CD4-positive, alpha-beta T cell (primary cell): ENCODE data around the gene SNAPC4. TPM values are rescaled to one million over a fixed set of nuclear protein-coding genes. Genes with fewer than 3 reads are reported as not detected.

ENCODE experiments used
- ATAC-seq: fragments of 200-7000 bp; cut with Tn5 transposase; one replicate; pipeline ENCODE4 v1.10.0; 2022; ENCODE audit warnings: mild to moderate bottlenecking; ENCODE audit not compliant: poor library complexity
- CTCF ChIA-PET: fragments of 350-600 bp; sonication (Branson Sonifier 250); formaldehyde crosslinking; loops from one replicate; lab custom pipeline; 2021; ENCODE audit warnings: antibody characterized with exemption, inconsistent platforms; lab: Charles Lee
- POLR2A ChIA-PET: fragments of 350-600 bp; sonication (Branson Sonifier 250); formaldehyde crosslinking; loops from one replicate; lab custom pipeline; 2021; ENCODE audit warnings: antibody characterized with exemption, inconsistent platforms; lab: Charles Lee
- DNase-seq, 14 experiments: peaks; one replicate each; pipeline ENCODE4 v3.0.0-alpha.2; 2013 to 2020; ENCODE audit warnings: mixed read lengths in 2 of 14
- H3K27ac ChIP-seq, 2 donors: one replicate each; pipeline versions ENCODE4 v1.5.1 to v1.7.0; 2013; ENCODE audit warnings: low read length in 2 of 2, low read depth in 1 of 2, mild to moderate bottlenecking in 1 of 2
- H3K27me3 ChIP-seq, 2 experiments: 1 replicate in 1 of 2; 2 replicates in 1 of 2; pipeline versions ENCODE4 v1.6.1 to v1.7.0; 2013; ENCODE audit warnings: low read length in 2 of 2, control low read depth in 1 of 2, mild to moderate bottlenecking in 1 of 2, moderate library complexity in 1 of 2; ENCODE audit not compliant: insufficient read depth in 2 of 2, control insufficient read depth in 1 of 2
- H3K36me3 ChIP-seq: one replicate; pipeline ENCODE4 v1.6.1; 2013; ENCODE audit warnings: low read length, control low read depth; ENCODE audit not compliant: insufficient read depth
- H3K4me1 ChIP-seq: one replicate; pipeline ENCODE4 v1.6.1; 2013; ENCODE audit warnings: low read length, control low read depth; ENCODE audit not compliant: insufficient read depth
- H3K4me3 ChIP-seq: one replicate; pipeline ENCODE4 v1.5.1; 2013; ENCODE audit warnings: mild to moderate bottlenecking, low read length, moderate library complexity
- H3K9me3 ChIP-seq, 2 experiments: 1 replicate in 1 of 2; 2 replicates in 1 of 2; pipeline versions ENCODE4 v1.6.1 to v1.7.0; 2013; ENCODE audit warnings: low read length in 2 of 2, mild to moderate bottlenecking in 2 of 2, control low read depth in 1 of 2, moderate library complexity in 1 of 2; ENCODE audit not compliant: control insufficient read depth in 1 of 2, insufficient read depth in 1 of 2
- H3K27ac Mint-ChIP-seq: one replicate; pipeline ENCODE4 v1.8.0; 2020; ENCODE audit warnings: mixed read lengths
- H3K27me3 Mint-ChIP-seq: one replicate; pipeline ENCODE4 v1.8.0; 2021; ENCODE audit warnings: mixed read lengths
- H3K36me3 Mint-ChIP-seq: one replicate; pipeline ENCODE4 v1.8.0; 2021; ENCODE audit warnings: low read depth, mixed read lengths
- H3K4me1 Mint-ChIP-seq: one replicate; pipeline ENCODE4 v1.8.0; 2021; ENCODE audit warnings: low read depth, mixed read lengths
- H3K4me3 Mint-ChIP-seq: one replicate; pipeline ENCODE4 v1.8.0; 2020; ENCODE audit warnings: mild to moderate bottlenecking, mixed read lengths
- H3K9me3 Mint-ChIP-seq: one replicate; pipeline ENCODE4 v1.8.0; 2020; ENCODE audit warnings: mixed read lengths
- intact Hi-C, 2 experiments: fragments of 100-400 bp; cut with DNase I in 1 of 2; cut with micrococcal nuclease in 1 of 2; formaldehyde crosslinking; loops; one replicate each; pipeline versions ENCODE4 v1.15.1 to v1.9.0; 2023 to 2025; cut with DNase I, micrococcal nuclease
- total RNA-seq, 174 experiments: library from RNA in 2 of 174; stranded (reverse) in 2 of 174; gene quantifications; one replicate each; pipeline ENCODE4 v1.2.3 and lab custom pipeline; 2021 to 2026
- TF ChIP-seq, protein P1 (sequence below): fragments of 200-600 bp; IDR thresholded peaks from one replicate; pipeline ENCODE4 v1.8.0; 2022; ENCODE audit warnings: antibody characterized with exemption, mild to moderate bottlenecking

SNAPC4 gene
- total RNA-seq, 2 experiments from 2014 or later: 7.7 to 8.0 TPM

GRCh38 chr9:136410500-136411287 is 10.7 kb upstream of the SNAPC4 start, which contains the start of the genes ENTR1 and PMPCA:
TSS of gene ENTR1 (minus strand) at chr9:136410614. CDS start at chr9:136410397, 217 bp downstream.
TSS of gene PMPCA (plus strand) at chr9:136410658. CDS start at chr9:136410669, 11 bp downstream.
- TF ChIP-seq, protein P1, sequence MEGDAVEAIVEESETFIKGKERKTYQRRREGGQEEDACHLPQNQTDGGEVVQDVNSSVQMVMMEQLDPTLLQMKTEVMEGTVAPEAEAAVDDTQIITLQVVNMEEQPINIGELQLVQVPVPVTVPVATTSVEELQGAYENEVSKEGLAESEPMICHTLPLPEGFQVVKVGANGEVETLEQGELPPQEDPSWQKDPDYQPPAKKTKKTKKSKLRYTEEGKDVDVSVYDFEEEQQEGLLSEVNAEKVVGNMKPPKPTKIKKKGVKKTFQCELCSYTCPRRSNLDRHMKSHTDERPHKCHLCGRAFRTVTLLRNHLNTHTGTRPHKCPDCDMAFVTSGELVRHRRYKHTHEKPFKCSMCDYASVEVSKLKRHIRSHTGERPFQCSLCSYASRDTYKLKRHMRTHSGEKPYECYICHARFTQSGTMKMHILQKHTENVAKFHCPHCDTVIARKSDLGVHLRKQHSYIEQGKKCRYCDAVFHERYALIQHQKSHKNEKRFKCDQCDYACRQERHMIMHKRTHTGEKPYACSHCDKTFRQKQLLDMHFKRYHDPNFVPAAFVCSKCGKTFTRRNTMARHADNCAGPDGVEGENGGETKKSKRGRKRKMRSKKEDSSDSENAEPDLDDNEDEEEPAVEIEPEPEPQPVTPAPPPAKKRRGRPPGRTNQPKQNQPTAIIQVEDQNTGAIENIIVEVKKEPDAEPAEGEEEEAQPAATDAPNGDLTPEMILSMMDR: no peak
- ATAC-seq (peak; percentile 85), DNase-seq (peak; percentile 89 to 98 (median 94))
- peaks cover 42% of the 10 kb centered on the region for H3K4me1 Mint-ChIP-seq
- no peaks in the 10 kb centered on the region for H3K27me3 Mint-ChIP-seq
- H3K4me3 Mint-ChIP-seq: peak within 1 kb of the TSS; percentile 91
- Histone ChIP-seq H3K27ac (peak within 1 kb of the TSS; percentile 87 to 95), H3K4me3 (peak within 1 kb of the TSS; percentile 95), H3K36me3 (peaks cover 51% of the 10 kb centered on the region), H3K27me3 (no peaks in the 10 kb centered on the region), H3K9me3 (no peaks in the 10 kb centered on the region), H3K4me1 (peaks cover 47% of the 10 kb centered on the region)
- CTCF ChIA-PET: interaction anchor here (1.0 to 2.1 kb wide), 4 partner anchors 10 to 47 kb away, joined by 3 to 7 read pairs (median 5); partner anchors contain the start of genes DNLZ and SNAPC4
- H3K27ac Mint-ChIP-seq: peak within 1 kb of the TSS; percentile 91
- H3K9me3 Mint-ChIP-seq: no peaks in the 10 kb centered on the region
- intact Hi-C loops: loop anchor here in 1 of 2 experiments (1.0 to 2.0 kb wide), 4 partner anchors 10 to 318 kb away; partner anchors contain the start of genes DNLZ, INPP5E and SNAPC4
- POLR2A ChIA-PET: interaction anchor here (1.1 to 1.7 kb wide), 3 partner anchors 10 to 73 kb away, joined by 3 to 18 read pairs (median 8); partner anchors contain the start of genes DNLZ and SNAPC4
- peaks cover 80% of the 10 kb centered on the region for H3K36me3 Mint-ChIP-seq

DNA sequence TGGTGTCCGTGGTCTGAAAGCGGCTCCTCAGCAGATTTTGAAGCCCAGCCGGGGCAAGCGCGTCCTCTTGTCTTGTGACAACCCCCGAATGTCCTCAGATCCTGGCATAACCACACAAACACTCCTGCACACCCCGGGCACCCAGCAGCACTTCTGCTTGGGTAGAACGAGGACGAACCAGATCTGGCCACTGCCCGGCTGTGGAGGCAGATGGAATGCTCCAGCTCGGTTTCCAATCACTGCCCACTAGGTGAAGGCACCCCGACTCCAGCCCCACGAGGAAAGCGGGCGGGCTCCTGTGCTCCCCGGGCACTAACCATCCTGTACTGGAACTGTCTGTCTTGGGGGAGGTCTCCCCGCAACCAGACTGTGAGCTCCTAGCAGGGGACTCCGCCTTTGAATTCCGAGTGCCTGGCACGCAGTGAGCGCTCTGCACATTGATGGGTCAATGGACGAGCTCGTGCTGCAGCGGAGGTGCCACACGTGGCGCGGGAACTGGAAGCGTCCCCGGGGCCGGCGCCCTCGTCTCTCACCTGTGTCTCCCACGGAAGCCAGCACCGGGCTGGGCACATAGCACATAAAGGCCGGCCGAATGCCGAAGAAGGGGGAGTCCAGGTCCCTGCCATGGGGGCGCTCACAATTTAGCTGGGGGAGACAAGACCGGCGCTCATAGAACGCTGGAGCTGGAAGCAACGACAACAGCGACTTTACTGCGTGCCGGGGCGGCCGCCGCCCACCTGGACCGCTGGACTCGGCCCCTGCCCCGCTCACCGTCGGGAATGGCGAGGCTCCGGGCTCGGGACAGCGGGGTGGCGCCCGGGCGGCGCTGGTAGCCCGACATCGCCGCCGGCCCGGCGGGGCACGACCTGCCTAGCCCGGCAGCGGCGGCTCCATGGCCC is 9.8 kb upstream of the SNAPC4 start:
- POLR2A ChIA-PET: interaction anchor here (0.8 to 1.7 kb wide), 5 partner anchors 9 to 831 kb away, joined by 3 to 18 read pairs (median 4); partner anchors contain the start of genes DNLZ, SNAPC4 and TUBB4B
- Mint-ChIP-seq H3K4me1 (peaks cover 51% of the 10 kb centered on the region), H3K4me3 (peak overlapping the region; percentile 91), H3K27me3 (no peaks in the 10 kb centered on the region), H3K36me3 (peaks cover 81% of the 10 kb centered on the region), H3K27ac (peak overlapping the region; percentile 91), H3K9me3 (no peaks in the 10 kb centered on the region)
- H3K4me3 ChIP-seq: peak overlapping the region; percentile 83
- intact Hi-C loops: loop anchor here in 1 of 2 experiments (1.0 to 10.0 kb wide), 7 partner anchors 10 to 445 kb away; partner anchors contain the start of genes DNLZ, INPP5E, NOTCH1 and RABL6
- TF ChIP-seq, protein P1: no peak
- no peaks in the 10 kb centered on the region for H3K27me3 ChIP-seq
- H3K4me1 ChIP-seq: peaks cover 56% of the 10 kb centered on the region
- CTCF ChIA-PET: interaction anchor here (1.2 to 2.1 kb wide), 3 partner anchors 9 to 46 kb away, joined by 4 to 7 read pairs (median 6); partner anchors contain the start of genes DNLZ and SNAPC4
- DNase-seq (peak in 8 of 14 experiments; percentile 16 to 67 (median 34)), ATAC-seq (peak; percentile 39)
- H3K9me3 ChIP-seq: no peaks in the 10 kb centered on the region
- H3K36me3 ChIP-seq: peaks cover 48% of the 10 kb centered on the region
- H3K27ac ChIP-seq: peak overlapping the region; percentile 43 to 64
